Fibroblast of lung (primary cell): ENCODE data around the gene ZDHHC14. TPM values are rescaled to one million over a fixed set of nuclear protein-coding genes. Genes with fewer than 3 reads are reported as not detected.

Source experiments
- DNase-seq, 2 donors: peaks; one replicate each; pipeline versions ENCODE4 v3.0.0 to v3.0.0-alpha.2; 2010; ENCODE audit warnings: low read depth in 2 of 2
- H2AFZ ChIP-seq: 2 replicates; pipeline ENCODE4 v1.5.1; 2012; ENCODE audit warnings: low read length, control low read depth, inconsistent platforms
- H3K27ac ChIP-seq: 2 replicates; pipeline ENCODE4 v1.5.1; 2011; ENCODE audit warnings: low read length, control low read depth; ENCODE audit not compliant: insufficient read depth
- H3K27me3 ChIP-seq: 2 replicates; pipeline ENCODE4 v1.5.1; 2011; ENCODE audit warnings: mild to moderate bottlenecking, low read length; ENCODE audit not compliant: control insufficient read depth, insufficient read depth
- H3K36me3 ChIP-seq: 2 replicates; pipeline ENCODE4 v1.5.1; 2011; ENCODE audit warnings: low read length; ENCODE audit not compliant: control insufficient read depth, insufficient read depth
- H3K4me1 ChIP-seq: 2 replicates; pipeline ENCODE4 v1.5.1; 2011; ENCODE audit warnings: low read length; ENCODE audit not compliant: control insufficient read depth, insufficient read depth; ENCODE audit errors: extremely low read depth
- H3K4me2 ChIP-seq: 2 replicates; pipeline ENCODE4 v1.5.1; 2011; ENCODE audit warnings: low read length, control low read depth; ENCODE audit not compliant: insufficient read depth; ENCODE audit errors: extremely low read depth
- H3K4me3 ChIP-seq, 4 experiments: fragments of 200-600 bp in 1 of 4; sonication (generic) in 1 of 4; replicated peaks in 1 of 4; 2 replicates each; pipeline ENCODE4 v1.5.1; 2011 to 2016; ENCODE audit warnings: low read length in 4 of 4, low read depth in 3 of 4, mild to moderate bottlenecking in 3 of 4, control low read depth in 2 of 4, inconsistent platforms in 1 of 4, mixed read lengths in 1 of 4; ENCODE audit not compliant: insufficient read depth in 1 of 4; ENCODE audit errors: control extremely low read depth in 1 of 4
- H3K79me2 ChIP-seq: 2 replicates; pipeline ENCODE4 v1.5.1; 2012; ENCODE audit warnings: mild to moderate bottlenecking, low read length, inconsistent platforms; ENCODE audit not compliant: control insufficient read depth, insufficient read depth
- H3K9ac ChIP-seq: 2 replicates; pipeline ENCODE4 v1.5.1; 2011; ENCODE audit warnings: mild to moderate bottlenecking, low read length, control low read depth; ENCODE audit not compliant: insufficient read depth
- H3K9me3 ChIP-seq: 2 replicates; pipeline ENCODE4 v1.5.1; 2012; ENCODE audit warnings: low read depth, low read length; ENCODE audit not compliant: control insufficient read depth, insufficient read depth
- H4K20me1 ChIP-seq: 2 replicates; pipeline ENCODE4 v1.5.1; 2011; ENCODE audit warnings: low read length; ENCODE audit not compliant: control insufficient read depth, insufficient read depth; ENCODE audit errors: extremely low read depth
- CTCF ChIP-seq, 2 donors: IDR thresholded peaks in 1 of 2; conservative IDR thresholded peaks in 1 of 2; 1 replicate in 1 of 2; 2 replicates in 1 of 2; pipeline ENCODE4 v1.5.1; 2011 to 2012; ENCODE audit warnings: low read length in 2 of 2, control low read depth in 1 of 2, inconsistent platforms in 1 of 2, low read depth in 1 of 2, mild to moderate bottlenecking in 1 of 2
- EZH2 ChIP-seq: IDR thresholded peaks from 2 replicates; pipeline ENCODE4 v1.5.1; 2012; ENCODE audit warnings: low read length, control low read depth, mild to moderate bottlenecking; ENCODE audit errors: missing control alignments
- polyA plus RNA-seq, 2 donors: library from polyadenylated mRNA; depleted of rRNA in 1 of 2; stranded (reverse) in 1 of 2; unstranded in 1 of 2; fragments of >200 nt; gene quantifications; 2 replicates each; pipeline ENCODE4 v1.2.1, GENCODE V29; 2011 to 2012; ENCODE audit warnings: missing spikeins in 1 of 2
- total RNA-seq: library from RNA; depleted of rRNA; stranded (reverse); fragments of >200 nt; gene quantifications from 2 replicates; pipeline ENCODE4 v1.2.1, GENCODE V29; 2014

ZDHHC14 gene
- total and polyA plus RNA-seq, 2 donors (not counting 1 experiment from before 2014, with no cell fraction given) = 1.7 to 3.5 TPM

DNA sequence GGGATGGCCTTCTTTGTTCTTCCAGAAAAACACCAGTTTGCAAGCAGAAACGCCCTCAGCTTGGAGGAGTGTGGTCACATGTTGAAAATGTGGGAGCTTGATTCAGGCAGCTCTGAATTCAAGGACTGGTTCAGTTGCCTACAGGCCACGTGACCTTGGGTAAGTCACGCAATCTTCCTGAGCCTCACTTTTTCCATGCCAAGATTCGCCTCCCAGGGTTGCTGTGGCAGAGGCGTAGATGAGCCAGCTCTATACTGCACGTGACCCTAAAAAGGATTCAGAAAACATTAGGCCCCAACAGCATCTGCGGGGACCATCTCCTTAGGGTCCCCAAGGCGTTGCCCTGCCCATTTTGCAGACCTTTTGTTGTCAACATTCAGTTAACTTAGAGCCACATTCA, 330.1 kb downstream of the ZDHHC14 start:
- Histone ChIP-seq H4K20me1 (no peaks in the 10 kb centered on the region), H3K4me1 (peaks cover 2% of the 10 kb centered on the region)
- no peak for TF ChIP-seq CTCF (conservative IDR thresholded peaks at IDR 0.05 in 1 of 2, IDR thresholded peaks at IDR 0.05 in 1 of 2; ENCODE audit: low read depth in 1 of 2, low read length in 2 of 2)
- TF ChIP-seq EZH2 = no peak

GRCh38 chr6:157712585-157713295, 331.8 kb downstream of the ZDHHC14 start:
- H4K20me1 ChIP-seq = no peaks in the 10 kb centered on the region
- no peaks in the 10 kb centered on the region for H3K9me3 ChIP-seq
- H3K4me2 ChIP-seq = no peak overlapping the region
- no peak overlapping the region for H2AFZ ChIP-seq
- no peak overlapping the region for H3K4me3 ChIP-seq
- no peaks in the 10 kb centered on the region for H3K36me3 ChIP-seq
- no peak overlapping the region for H3K9ac ChIP-seq
- DNase-seq = no peak
- H3K79me2 ChIP-seq = no peaks in the 10 kb centered on the region
- H3K4me1 ChIP-seq = peaks cover 4% of the 10 kb centered on the region
- peaks cover 10% of the 10 kb centered on the region for H3K27me3 ChIP-seq
- H3K27ac ChIP-seq = no peak overlapping the region
- TF ChIP-seq CTCF (conservative IDR thresholded peaks at IDR 0.05 in 1 of 2, IDR thresholded peaks at IDR 0.05 in 1 of 2; ENCODE audit: low read depth in 1 of 2, low read length in 2 of 2) (no peak), EZH2 (no peak)

More for the DNA sequence above, 330.1 kb downstream of the ZDHHC14 start:
- no peak for DNase-seq
- no peaks in the 10 kb centered on the region for H3K36me3 ChIP-seq
- no peak overlapping the region for H3K27ac ChIP-seq
- H3K79me2 ChIP-seq = no peaks in the 10 kb centered on the region
- H3K4me2 ChIP-seq = no peak overlapping the region
- peaks cover 10% of the 10 kb centered on the region for H3K27me3 ChIP-seq
- H2AFZ ChIP-seq = no peak overlapping the region
- H3K9me3 ChIP-seq = no peaks in the 10 kb centered on the region
- no peak overlapping the region for H3K4me3 ChIP-seq
- H3K9ac ChIP-seq = no peak overlapping the region

DNA sequence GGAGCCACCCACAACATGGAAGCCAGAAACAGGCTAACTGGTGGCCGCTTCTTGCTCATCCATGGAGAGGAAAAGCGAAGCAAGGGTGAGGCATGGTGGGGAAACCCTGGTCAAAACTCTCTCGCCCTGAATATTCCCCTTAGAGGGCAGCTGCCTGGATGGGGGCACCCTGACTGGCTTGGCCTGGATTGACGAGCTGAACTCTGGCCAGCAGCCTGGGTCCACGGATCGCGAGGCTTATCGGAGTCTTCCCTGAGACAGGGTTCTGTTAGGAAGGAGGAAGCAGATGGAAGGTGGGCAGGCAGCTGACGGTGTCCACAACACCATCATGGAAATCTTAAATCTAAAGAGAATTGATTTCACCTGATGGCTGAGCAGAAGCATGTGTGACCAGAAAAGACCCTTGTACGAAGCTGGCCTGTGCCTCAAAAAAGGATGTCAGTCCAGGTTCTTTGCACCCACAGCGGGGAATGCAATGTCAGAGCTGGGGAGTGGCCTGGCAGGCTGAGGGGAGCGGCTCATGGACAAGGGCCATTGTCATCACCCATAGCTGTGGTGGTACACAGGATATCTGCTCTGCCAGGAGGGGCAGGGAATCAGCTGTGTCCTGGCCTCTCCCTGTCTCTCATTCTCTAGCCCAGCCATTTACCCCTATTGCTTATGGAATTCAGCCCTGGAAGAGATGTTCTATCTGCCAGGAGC, 332.6 kb downstream of the ZDHHC14 start:
- Histone ChIP-seq H3K27me3 (peaks cover 10% of the 10 kb centered on the region), H2AFZ (no peak overlapping the region), H3K4me2 (no peak overlapping the region), H3K36me3 (no peaks in the 10 kb centered on the region), H4K20me1 (no peaks in the 10 kb centered on the region), H3K4me3 (no peak overlapping the region), H3K4me1 (peaks cover 4% of the 10 kb centered on the region), H3K27ac (no peak overlapping the region), H3K79me2 (no peaks in the 10 kb centered on the region), H3K9ac (no peak overlapping the region), H3K9me3 (no peaks in the 10 kb centered on the region)
- TF ChIP-seq CTCF (conservative IDR thresholded peaks at IDR 0.05 in 1 of 2, IDR thresholded peaks at IDR 0.05 in 1 of 2; ENCODE audit: low read depth in 1 of 2, low read length in 2 of 2) = no peak
- no peak for TF ChIP-seq EZH2
- no peak for DNase-seq
